LNCAP (cell line): ENCODE measurements around the gene NCS1.

Source experiments
- CTCF ChIP-seq: fragments of 450-650 bp; IDR thresholded peaks from 2 replicates; pipeline ENCODE4 v1.5.1; 2017; ENCODE audit warnings: mild to moderate bottlenecking

Gene NCS1

GRCh38 chr9:130197888-130198287 lies 25.7 kb downstream of the NCS1 start:
- TF ChIP-seq CTCF, result no peak

- TF ChIP-seq CTCF, result no peak
These were observed 26.4 kb downstream of the NCS1 start for GRCh38 chr9:130198501-130199179.

GRCh38 chr9:130199605-130200004 lies 27.4 kb downstream of the NCS1 start:
- TF ChIP-seq CTCF, result no peak

GRCh38 chr9:130200038-130200849 lies 28.0 kb downstream of the NCS1 start:
- TF ChIP-seq CTCF, result no peak

- TF ChIP-seq CTCF, result no peak
These were observed 29.2 kb downstream of the NCS1 start for GRCh38 chr9:130201399-130201873.

- TF ChIP-seq CTCF, result no peak
These were observed 29.8 kb downstream of the NCS1 start for GRCh38 chr9:130201974-130202373.

GRCh38 chr9:130204341-130204740 lies 32.1 kb downstream of the NCS1 start:
- TF ChIP-seq CTCF, result no peak
